Esophagus muscularis mucosa (tissue), 4 donors: Measurements from ENCODE around the gene SORCS2. TPM values are rescaled to one million over a fixed set of nuclear protein-coding genes. Genes with fewer than 3 reads are reported as not detected.

Experiments
- DNase-seq: peaks from one replicate; pipeline ENCODE4 v3.0.0-alpha.2; 2017; ENCODE audit errors: extremely low spot score
- H3K27ac ChIP-seq, 4 donors: fragments of 200-600 bp; sonication (generic); replicated peaks in 1 of 4; 1 replicate in 3 of 4; 2 replicates in 1 of 4; pipeline ENCODE4 v1.5.1; 2016 to 2019; ENCODE audit warnings: mild to moderate bottlenecking in 1 of 4
- H3K27me3 ChIP-seq, 4 donors: fragments of 200-600 bp; sonication (generic); one replicate each; pipeline versions ENCODE4 v1.5.1 to v1.6.0; 2016 to 2019
- H3K36me3 ChIP-seq, 4 donors: fragments of 200-600 bp; sonication (generic); one replicate each; pipeline ENCODE4 v1.5.1; 2016 to 2019
- H3K4me1 ChIP-seq, 4 donors: fragments of 200-600 bp; sonication (generic); one replicate each; pipeline ENCODE4 v1.5.1; 2016 to 2019
- H3K4me3 ChIP-seq, 4 donors: fragments of 200-600 bp; sonication (generic); 1 replicate in 2 of 4; 2 replicates in 2 of 4; pipeline ENCODE4 v1.5.1; 2016 to 2019; ENCODE audit warnings: mild to moderate bottlenecking in 4 of 4, moderate library complexity in 1 of 4
- H3K9me3 ChIP-seq, 4 donors: fragments of 200-600 bp; sonication (generic); 1 replicate in 3 of 4; 2 replicates in 1 of 4; pipeline ENCODE4 v1.5.1; 2016 to 2019
- EP300 ChIP-seq: sonication (generic); formaldehyde crosslinking; IDR thresholded peaks from one replicate; pipeline ENCODE4 v1.6.1; 2017; ENCODE audit warnings: antibody characterized with exemption
- POLR2A ChIP-seq: fragments of 450-650 bp; IDR thresholded peaks from one replicate; pipeline ENCODE4 v1.6.1; 2017; ENCODE audit warnings: antibody characterized with exemption, moderate library complexity, mild to moderate bottlenecking, low read depth
- POLR2AphosphoS5 ChIP-seq, 2 donors: sonication (generic); formaldehyde crosslinking; IDR thresholded peaks; one replicate each; pipeline ENCODE4 v1.6.1; 2017; ENCODE audit warnings: antibody characterized with exemption in 2 of 2
- whole genome bisulfite sequencing: methylation state at CpG from one replicate; pipeline ENCODE4 v1.1.5; 2018; 5-methylcytosine and 5-hydroxymethylcytosine counted together
- intact Hi-C: fragments of 100-400 bp; cut with DNase I; formaldehyde crosslinking; loops from one replicate; pipeline ENCODE4 v1.15.1; 2023
- total RNA-seq, 4 donors: library from RNA; depleted of rRNA; stranded (reverse); fragments of >200 nt; gene quantifications; one replicate each; pipeline versions ENCODE4 v1.1.0 to v1.2.1, GENCODE V29; 2016
- TF ChIP-seq, protein P1 (sequence below), 3 experiments: fragments of 200-600 bp in 2 of 3; fragments of 450-650 bp in 1 of 3; sonication (generic) in 2 of 3; IDR thresholded peaks; one replicate each; pipeline ENCODE4 v1.5.1; 2017 to 2019; ENCODE audit warnings: antibody characterized with exemption in 3 of 3, mild to moderate bottlenecking in 2 of 3, moderate library complexity in 1 of 3

The SORCS2 gene
- total RNA-seq, 4 donors from 2014 or later, result 3.3 to 10.1 (median 4.3) TPM

DNA sequence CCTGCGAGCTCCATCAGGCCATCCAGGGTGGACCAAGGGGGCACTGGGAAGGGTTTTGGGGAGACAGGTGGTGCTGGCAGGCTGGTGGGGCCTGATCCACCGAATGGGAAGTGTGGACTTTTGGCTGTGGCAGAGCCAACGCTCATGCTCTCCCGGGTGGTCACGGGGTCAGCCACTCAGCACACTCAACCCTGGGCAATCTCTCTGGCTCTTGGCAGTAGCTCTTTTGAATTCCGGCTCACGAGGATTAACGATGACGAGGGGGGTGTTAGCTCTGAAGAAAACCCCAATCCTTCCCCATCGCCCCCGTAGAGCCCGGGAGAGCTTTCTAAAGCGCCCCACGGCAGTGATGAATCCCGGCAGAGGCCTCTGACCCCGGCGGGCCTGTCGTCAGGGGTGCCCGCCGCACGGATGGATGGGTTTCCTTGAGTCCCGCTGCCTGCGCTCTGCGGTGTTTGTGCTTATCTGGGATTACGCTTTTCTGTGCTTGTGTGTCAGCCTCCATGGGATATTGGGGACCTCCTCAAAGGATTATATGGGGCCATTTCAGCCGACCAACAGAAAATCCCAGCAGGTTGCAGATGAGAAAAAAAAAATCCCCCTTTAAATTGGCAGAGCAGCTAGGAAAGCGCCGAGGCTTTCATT is 399.2 kb downstream of the SORCS2 start:
- DNase-seq, result no peak
- Histone ChIP-seq H3K4me1 (peaks cover 0 to 2% (median 0%) of the 10 kb centered on the region in 4 donors), H3K4me3 (no peak overlapping the region), H3K27me3 (no peaks in the 10 kb centered on the region), H3K36me3 (no peaks in the 10 kb centered on the region), H3K27ac (no peak overlapping the region), H3K9me3 (no peaks in the 10 kb centered on the region)
- intact Hi-C loops, result no loop called here
- 88% methylated on average over 13 of the region's 28 CpGs for WGBS
- TF ChIP-seq EP300 (no peak), POLR2AphosphoS5 (IDR thresholded peaks at IDR 0.05) (no peak), POLR2A (no peak)
- TF ChIP-seq, protein P1, sequence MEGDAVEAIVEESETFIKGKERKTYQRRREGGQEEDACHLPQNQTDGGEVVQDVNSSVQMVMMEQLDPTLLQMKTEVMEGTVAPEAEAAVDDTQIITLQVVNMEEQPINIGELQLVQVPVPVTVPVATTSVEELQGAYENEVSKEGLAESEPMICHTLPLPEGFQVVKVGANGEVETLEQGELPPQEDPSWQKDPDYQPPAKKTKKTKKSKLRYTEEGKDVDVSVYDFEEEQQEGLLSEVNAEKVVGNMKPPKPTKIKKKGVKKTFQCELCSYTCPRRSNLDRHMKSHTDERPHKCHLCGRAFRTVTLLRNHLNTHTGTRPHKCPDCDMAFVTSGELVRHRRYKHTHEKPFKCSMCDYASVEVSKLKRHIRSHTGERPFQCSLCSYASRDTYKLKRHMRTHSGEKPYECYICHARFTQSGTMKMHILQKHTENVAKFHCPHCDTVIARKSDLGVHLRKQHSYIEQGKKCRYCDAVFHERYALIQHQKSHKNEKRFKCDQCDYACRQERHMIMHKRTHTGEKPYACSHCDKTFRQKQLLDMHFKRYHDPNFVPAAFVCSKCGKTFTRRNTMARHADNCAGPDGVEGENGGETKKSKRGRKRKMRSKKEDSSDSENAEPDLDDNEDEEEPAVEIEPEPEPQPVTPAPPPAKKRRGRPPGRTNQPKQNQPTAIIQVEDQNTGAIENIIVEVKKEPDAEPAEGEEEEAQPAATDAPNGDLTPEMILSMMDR (IDR thresholded peaks at IDR 0.05), result no peak

DNA sequence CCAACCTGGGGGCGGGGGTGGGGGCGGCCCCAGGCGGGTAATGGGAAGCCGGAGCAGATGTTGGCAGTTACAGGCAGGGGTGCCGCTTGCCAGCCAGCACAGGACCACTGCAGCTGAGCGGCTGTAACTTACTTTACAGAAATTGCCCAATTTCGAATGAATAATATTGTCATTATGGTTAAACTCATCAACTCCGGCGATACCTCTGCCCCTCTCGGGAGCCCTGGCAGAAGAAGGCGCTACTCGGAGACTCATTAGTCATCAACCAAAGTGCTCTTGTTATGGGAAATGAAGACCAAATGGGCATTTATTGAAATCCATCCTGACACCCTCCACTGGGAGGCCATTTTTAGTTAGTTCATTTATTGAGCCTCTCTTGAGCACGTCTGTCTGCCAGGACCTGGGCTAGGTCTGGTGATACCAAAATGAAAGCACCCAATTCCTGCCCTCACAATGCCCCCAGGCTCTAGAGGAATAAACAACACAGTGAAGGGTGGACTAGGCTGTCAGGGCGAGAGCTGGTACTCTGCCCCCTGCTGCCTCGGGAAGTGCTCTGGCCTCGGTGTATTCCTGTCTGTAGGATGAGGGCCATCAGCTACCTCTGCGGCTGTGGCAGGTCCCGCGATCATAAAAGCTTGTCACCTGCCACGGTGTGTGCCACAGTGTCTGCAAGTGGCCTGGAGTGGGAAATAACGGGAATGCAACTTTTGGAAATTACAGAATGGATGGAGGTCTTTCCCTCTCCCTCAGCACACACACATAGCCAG is 401.5 kb downstream of the SORCS2 start:
- intact Hi-C loops, result no loop called here
- Histone ChIP-seq H3K36me3 (no peaks in the 10 kb centered on the region), H3K4me3 (no peak overlapping the region), H3K4me1 (peaks cover 0 to 5% (median 0%) of the 10 kb centered on the region in 4 donors), H3K27ac (no peak overlapping the region), H3K9me3 (no peaks in the 10 kb centered on the region), H3K27me3 (no peaks in the 10 kb centered on the region)
- DNase-seq, result no peak
- no peak for TF ChIP-seq EP300
- no peak for TF ChIP-seq POLR2AphosphoS5 (IDR thresholded peaks at IDR 0.05)
- TF ChIP-seq, protein P1 (IDR thresholded peaks at IDR 0.05), result no peak
- no peak for TF ChIP-seq POLR2A
- WGBS, result 82% methylated on average over 21 of the region's 21 CpGs

DNA sequence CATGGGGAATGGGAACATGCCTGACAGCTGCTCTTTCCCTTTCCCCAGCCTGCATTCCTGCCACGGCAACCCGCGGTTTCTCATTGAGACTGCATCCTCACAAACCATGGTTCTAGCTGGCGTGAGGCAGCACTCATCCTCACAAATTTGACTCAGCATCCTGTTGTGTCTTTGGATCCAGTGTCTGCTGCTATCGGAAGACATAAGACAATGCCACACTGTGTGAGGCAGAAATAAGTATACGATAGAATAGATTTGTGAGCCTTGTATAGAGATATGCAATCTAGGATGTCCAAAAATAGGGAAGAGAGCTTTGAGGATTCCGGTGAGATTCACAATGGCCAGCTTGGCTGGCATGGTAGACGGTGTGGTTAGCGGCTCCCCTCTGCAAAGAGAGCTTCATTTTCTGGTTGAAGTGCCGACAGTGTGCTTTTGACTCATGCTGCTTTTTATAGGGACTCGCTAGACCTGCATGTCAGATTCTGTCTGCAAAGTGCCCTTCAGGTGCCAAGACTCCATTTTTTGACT is 403.7 kb downstream of the SORCS2 start:
- Histone ChIP-seq H3K27me3 (no peaks in the 10 kb centered on the region), H3K27ac (no peak overlapping the region), H3K4me3 (no peak overlapping the region), H3K4me1 (peaks cover 0 to 5% (median 0%) of the 10 kb centered on the region in 4 donors), H3K9me3 (no peaks in the 10 kb centered on the region), H3K36me3 (no peaks in the 10 kb centered on the region)
- intact Hi-C loops, result no loop called here
- TF ChIP-seq POLR2AphosphoS5 (IDR thresholded peaks at IDR 0.05) (no peak), POLR2A (no peak), EP300 (no peak)
- TF ChIP-seq, protein P1 (IDR thresholded peaks at IDR 0.05), result no peak
- WGBS, result 84% methylated on average over 11 of the region's 11 CpGs
- DNase-seq, result no peak

DNA sequence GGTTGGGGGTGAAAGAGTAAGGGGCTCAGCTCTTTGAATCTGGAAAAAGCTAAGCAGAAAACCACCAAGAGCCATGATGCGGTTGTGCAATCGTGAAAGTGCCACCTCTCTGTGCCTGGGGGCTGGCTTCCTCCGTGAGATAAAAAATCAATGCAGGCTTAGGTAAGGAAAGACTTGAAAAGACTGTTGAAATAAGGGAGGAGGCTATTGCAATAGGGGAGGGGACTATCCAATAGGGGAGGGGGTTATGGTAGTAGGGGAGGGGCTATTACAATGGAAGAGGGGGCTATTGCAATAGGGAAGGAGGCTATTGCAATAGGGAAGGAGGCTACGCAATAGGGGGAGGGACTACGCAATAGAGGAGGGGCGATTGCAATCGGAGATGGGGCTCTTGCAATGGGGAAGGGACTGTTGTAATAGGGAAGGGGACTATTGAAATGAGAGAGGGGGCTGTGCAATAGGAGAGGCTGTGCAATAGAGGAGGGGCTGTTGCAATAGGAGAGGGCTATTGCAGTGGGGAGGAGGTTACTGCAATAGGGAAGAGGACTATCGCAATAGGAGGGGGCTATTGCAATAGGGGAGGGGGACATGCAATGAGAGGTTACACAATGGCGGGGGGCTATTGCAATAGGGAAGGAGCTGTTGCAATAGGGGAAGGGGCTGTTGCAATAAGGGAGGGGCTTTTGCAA is 404.7 kb downstream of the SORCS2 start:
- Histone ChIP-seq H3K9me3 (no peaks in the 10 kb centered on the region), H3K4me1 (peaks cover 0 to 5% (median 0%) of the 10 kb centered on the region in 4 donors), H3K36me3 (no peaks in the 10 kb centered on the region), H3K4me3 (no peak overlapping the region), H3K27me3 (no peaks in the 10 kb centered on the region), H3K27ac (no peak overlapping the region)
- WGBS, result 75% methylated on average over 9 of the region's 9 CpGs
- no peak for TF ChIP-seq POLR2AphosphoS5 (IDR thresholded peaks at IDR 0.05)
- no peak for TF ChIP-seq EP300
- no peak for TF ChIP-seq POLR2A
- TF ChIP-seq, protein P1 (IDR thresholded peaks at IDR 0.05), result no peak
- intact Hi-C loops, result no loop called here
- no peak for DNase-seq
